Neuron (in vitro differentiated cells): ENCODE results near the gene CYP27B1.

ENCODE experiments used
- H2AFZ ChIP-seq: one replicate; pipeline ENCODE4 v1.6.1; 2013; ENCODE audit warnings: low read depth, mild to moderate bottlenecking, inconsistent platforms, low read length, moderate library complexity
- H3K27me3 ChIP-seq: one replicate; pipeline ENCODE4 v1.6.1; 2013; ENCODE audit warnings: low read length; ENCODE audit not compliant: insufficient read depth
- H3K36me3 ChIP-seq: one replicate; pipeline ENCODE4 v1.6.1; 2013; ENCODE audit warnings: low read length; ENCODE audit not compliant: insufficient read depth
- H3K4me1 ChIP-seq: one replicate; pipeline ENCODE4 v1.6.1; 2013; ENCODE audit warnings: low read length; ENCODE audit not compliant: insufficient read depth
- H3K4me3 ChIP-seq: 2 replicates; pipeline ENCODE4 v1.5.1; 2013; ENCODE audit warnings: mild to moderate bottlenecking, low read length, moderate library complexity
- H3K9me3 ChIP-seq: one replicate; pipeline ENCODE4 v1.6.1; 2013; ENCODE audit warnings: low read length

Gene CYP27B1

GRCh38 chr12:57737467-57738460 is 29.1 kb downstream of the CYP27B1 start:
- Histone ChIP-seq H2AFZ (peak overlapping the region; percentile 18), H3K4me3 (peak overlapping the region; percentile 61), H3K4me1 (peaks cover 45% of the 10 kb centered on the region), H3K27me3 (no peaks in the 10 kb centered on the region), H3K36me3 (no peaks in the 10 kb centered on the region), H3K9me3 (no peaks in the 10 kb centered on the region)

- Histone ChIP-seq H3K9me3 (no peaks in the 10 kb centered on the region), H3K27me3 (no peaks in the 10 kb centered on the region), H2AFZ (no peak overlapping the region), H3K36me3 (no peaks in the 10 kb centered on the region), H3K4me1 (peaks cover 45% of the 10 kb centered on the region), H3K4me3 (peak overlapping the region; percentile 16)
Measured at GRCh38 chr12:57736741-57737466, 30.0 kb downstream of the CYP27B1 start.

DNA sequence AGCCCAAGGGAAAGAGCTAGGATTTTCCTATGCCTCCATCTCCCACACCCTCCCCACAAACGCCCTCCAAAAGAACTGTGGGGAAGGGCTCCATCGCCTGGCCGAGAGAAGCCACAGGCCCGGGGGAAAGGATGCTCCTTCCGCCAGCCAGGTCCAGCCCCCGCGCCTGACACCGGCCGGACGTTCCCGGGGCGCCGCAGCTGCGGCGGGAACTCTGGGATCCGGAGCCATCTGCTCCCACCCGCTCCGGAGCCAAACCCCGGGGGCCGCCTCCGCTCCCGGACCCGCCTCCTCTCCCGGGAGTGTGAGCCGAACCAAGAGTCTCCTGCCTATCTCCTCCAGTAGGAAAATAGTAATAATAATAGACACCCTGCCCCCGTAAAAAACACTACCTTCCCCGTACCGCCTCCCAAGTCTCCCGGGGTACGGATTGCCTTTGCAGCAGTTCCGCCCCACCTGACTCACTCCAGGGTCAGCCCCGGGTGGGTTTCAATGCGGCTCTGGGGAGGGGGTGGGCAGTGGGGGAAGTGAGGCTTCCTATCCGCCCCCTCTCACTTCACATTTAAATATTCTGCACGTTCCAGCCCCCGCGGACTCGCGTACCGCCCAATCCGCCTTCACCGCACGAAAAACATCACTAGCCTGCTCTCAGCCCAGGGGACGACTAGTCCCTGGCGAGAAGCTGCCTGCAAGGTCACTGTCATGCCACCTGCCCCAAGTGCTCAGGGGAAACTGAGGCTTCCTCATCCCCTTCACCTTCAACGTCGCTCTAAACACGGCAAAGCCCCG is 30.7 kb downstream of the CYP27B1 start:
- Histone ChIP-seq H3K27me3 (no peaks in the 10 kb centered on the region), H3K4me3 (peak overlapping the region; percentile 16), H3K9me3 (no peaks in the 10 kb centered on the region)

GRCh38 chr12:57735198-57735855 is 31.6 kb downstream of the CYP27B1 start:
- Histone ChIP-seq H3K4me3 (peak overlapping the region; percentile 16), H3K27me3 (no peaks in the 10 kb centered on the region)

More for the DNA sequence above, 30.7 kb downstream of the CYP27B1 start:
- peaks cover 41% of the 10 kb centered on the region for H3K4me1 ChIP-seq
- peaks cover 3% of the 10 kb centered on the region for H3K36me3 ChIP-seq
- H2AFZ ChIP-seq = peak overlapping the region; percentile 14

DNA sequence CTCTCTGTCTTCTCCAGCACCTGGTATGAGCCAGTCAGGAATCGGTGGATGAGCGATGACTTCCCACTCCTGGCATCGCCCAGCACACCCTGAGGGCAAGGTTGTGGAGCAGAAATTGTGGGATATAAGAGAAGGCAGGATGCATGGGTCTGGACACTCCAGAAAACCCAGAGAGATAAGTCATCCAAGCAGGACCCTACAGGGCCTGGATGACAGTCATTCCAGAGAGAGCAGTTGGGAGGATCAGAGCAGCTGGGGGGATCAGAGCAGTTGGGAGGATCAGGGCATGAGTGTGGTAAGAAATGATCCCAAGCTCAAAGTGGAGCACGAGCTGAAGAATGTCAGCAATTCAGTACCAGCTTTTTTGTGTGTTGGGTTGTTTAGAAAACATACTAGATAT is 32.3 kb downstream of the CYP27B1 start:
- peaks cover 9% of the 10 kb centered on the region for H3K36me3 ChIP-seq
- H2AFZ ChIP-seq = no peak overlapping the region
- no peak overlapping the region for H3K4me3 ChIP-seq
- H3K27me3 ChIP-seq = no peaks in the 10 kb centered on the region
- H3K9me3 ChIP-seq = no peaks in the 10 kb centered on the region
- H3K4me1 ChIP-seq = peaks cover 34% of the 10 kb centered on the region

More at GRCh38 chr12:57735198-57735855, 31.6 kb downstream of the CYP27B1 start:
- Histone ChIP-seq H3K9me3 (no peaks in the 10 kb centered on the region), H3K36me3 (peaks cover 6% of the 10 kb centered on the region), H3K4me1 (peaks cover 38% of the 10 kb centered on the region), H2AFZ (peak overlapping the region; percentile 14)

- Histone ChIP-seq H3K4me1 (peaks cover 28% of the 10 kb centered on the region), H2AFZ (no peak overlapping the region), H3K36me3 (peaks cover 13% of the 10 kb centered on the region), H3K9me3 (no peaks in the 10 kb centered on the region), H3K4me3 (no peak overlapping the region), H3K27me3 (no peaks in the 10 kb centered on the region)
Measured at GRCh38 chr12:57733928-57734327, 33.0 kb downstream of the CYP27B1 start.

GRCh38 chr12:57732726-57733593 is 33.9 kb downstream of the CYP27B1 start:
- Histone ChIP-seq H3K9me3 (no peaks in the 10 kb centered on the region), H3K36me3 (peaks cover 13% of the 10 kb centered on the region), H3K4me1 (peaks cover 27% of the 10 kb centered on the region), H2AFZ (no peak overlapping the region), H3K4me3 (no peak overlapping the region), H3K27me3 (no peaks in the 10 kb centered on the region)

DNA sequence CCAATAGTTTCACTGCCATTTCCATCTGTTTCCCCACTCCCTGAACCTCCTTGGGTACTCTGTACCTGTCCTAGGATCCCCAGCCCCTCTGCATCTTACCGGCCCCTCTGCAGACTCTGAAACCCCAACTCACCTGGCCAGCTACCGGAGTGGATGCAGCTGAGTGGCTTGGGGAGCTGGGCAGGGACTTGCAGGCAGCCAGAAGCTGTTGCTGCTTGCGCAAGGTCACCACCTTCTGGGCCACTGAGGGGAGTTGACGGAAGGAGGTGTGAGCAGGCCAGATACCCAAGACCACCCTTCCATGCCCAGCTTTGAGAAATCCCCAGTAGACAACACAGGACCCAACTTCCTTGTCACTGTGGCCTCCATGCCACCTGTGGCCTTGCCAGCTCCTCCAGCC is 34.6 kb downstream of the CYP27B1 start:
- Histone ChIP-seq H2AFZ (no peak overlapping the region), H3K4me1 (peaks cover 25% of the 10 kb centered on the region), H3K4me3 (no peak overlapping the region), H3K27me3 (no peaks in the 10 kb centered on the region), H3K9me3 (no peaks in the 10 kb centered on the region), H3K36me3 (peaks cover 13% of the 10 kb centered on the region)

GRCh38 chr12:57731411-57732080 is 35.3 kb downstream of the CYP27B1 start:
- H3K9me3 ChIP-seq = no peaks in the 10 kb centered on the region
- H2AFZ ChIP-seq = no peak overlapping the region
- no peak overlapping the region for H3K4me3 ChIP-seq
- H3K4me1 ChIP-seq = peaks cover 19% of the 10 kb centered on the region
- H3K36me3 ChIP-seq = peaks cover 17% of the 10 kb centered on the region
- H3K27me3 ChIP-seq = no peaks in the 10 kb centered on the region

GRCh38 chr12:57730336-57731067 is 36.4 kb downstream of the CYP27B1 start:
- Histone ChIP-seq H3K36me3 (peaks cover 22% of the 10 kb centered on the region), H3K4me1 (peaks cover 9% of the 10 kb centered on the region), H2AFZ (no peak overlapping the region), H3K9me3 (peaks cover 3% of the 10 kb centered on the region), H3K27me3 (no peaks in the 10 kb centered on the region), H3K4me3 (no peak overlapping the region)

DNA sequence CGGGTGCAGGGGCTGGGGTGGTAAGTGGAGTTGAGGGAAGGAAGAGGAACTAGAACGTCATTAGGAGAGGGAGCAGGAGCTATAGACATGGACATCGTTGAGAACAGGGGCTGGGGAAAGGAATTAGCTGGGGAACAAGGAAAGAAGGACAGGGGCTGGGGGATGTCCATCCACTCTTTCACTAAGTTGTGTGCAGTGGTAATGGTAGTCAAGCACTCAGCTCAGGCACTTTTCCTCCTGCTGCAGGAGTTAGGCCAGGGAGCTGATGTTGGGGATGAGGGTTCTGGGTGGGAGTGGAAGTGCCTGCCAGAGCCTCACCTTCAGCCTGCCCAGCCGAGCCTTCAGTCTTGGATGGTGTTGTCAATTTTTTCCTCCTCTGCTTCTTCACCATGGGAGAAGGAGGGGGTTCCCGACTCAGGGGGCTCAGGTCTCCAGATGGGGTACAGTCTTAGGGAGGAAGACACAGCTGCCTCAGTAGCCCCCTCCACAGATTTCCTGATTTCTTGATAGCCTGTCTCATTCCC is 37.5 kb downstream of the CYP27B1 start:
- Histone ChIP-seq H3K4me3 (no peak overlapping the region), H3K27me3 (no peaks in the 10 kb centered on the region), H3K9me3 (peaks cover 3% of the 10 kb centered on the region)

More for the DNA sequence above, 37.5 kb downstream of the CYP27B1 start:
- H3K4me1 ChIP-seq = no peaks in the 10 kb centered on the region
- H2AFZ ChIP-seq = no peak overlapping the region
- H3K36me3 ChIP-seq = peaks cover 22% of the 10 kb centered on the region
